ENCODE data around the gene SRL.

DNA sequence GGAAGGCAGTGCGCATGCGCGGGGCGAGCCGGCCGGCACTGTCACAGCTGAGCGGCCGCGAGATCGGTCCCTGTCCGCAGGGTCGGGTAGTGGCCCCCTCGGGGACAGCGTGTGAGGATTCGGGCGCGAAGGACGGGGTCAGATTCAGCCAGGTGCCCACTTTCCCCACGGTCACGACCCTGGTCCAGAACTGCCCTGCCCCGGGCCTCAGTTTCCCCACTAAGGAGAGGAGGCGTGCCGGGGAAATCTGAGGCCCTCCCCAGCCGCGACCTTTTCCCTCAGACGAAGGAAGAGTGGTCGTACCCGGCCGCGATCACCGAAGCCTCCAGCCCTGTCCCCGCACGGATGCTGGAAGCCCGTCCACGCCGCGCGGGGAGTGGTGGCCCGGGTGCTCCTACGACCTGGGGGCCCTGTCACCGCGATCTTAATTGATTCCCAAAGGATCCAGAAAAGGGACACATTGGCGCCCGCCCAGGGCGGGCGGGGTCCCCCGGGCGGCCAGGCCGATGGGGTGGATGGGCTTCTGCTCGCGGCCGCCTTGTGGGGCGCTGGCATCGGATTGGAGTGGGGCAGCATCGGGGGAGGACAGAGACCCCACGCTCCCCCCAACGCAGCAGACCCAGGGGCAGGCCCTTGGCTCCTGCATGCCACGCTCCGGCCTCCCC, 57.7 kb downstream of the SRL start:
- no peak for TF ChIP-seq ZBTB43 (CRISPR knock-in tag; conservative IDR thresholded peaks at IDR 0.05)
- TF ChIP-seq ZNF547 (CRISPR knock-in tag; IDR thresholded peaks at IDR 0.05) = no peak
- TF ChIP-seq GABPB1 (CRISPR knock-in tag; IDR thresholded peaks at IDR 0.05) = no peak
- TF ChIP-seq RFX5 (IDR thresholded peaks at IDR 0.05; ENCODE audit: low read depth, low read length) = no peak
- TF ChIP-seq ZNF24 (IDR thresholded peaks at IDR 0.05) = no peak

All from HepG2 (cell line).